Naive thymus-derived CD4-positive, alpha-beta T cell (primary cell): ENCODE measurements around the gene ANO4. TPM values are rescaled to one million over a fixed set of nuclear protein-coding genes. Genes with fewer than 3 reads are reported as not detected.
A peak's percentile ranks its signal among the peaks of the same experiment; 100 is the strongest.

Experiments used
- ATAC-seq: fragments of 150-1000 bp; cut with Tn5 transposase; 2 replicates; pipeline ENCODE4 v1.10.0; 2021; ENCODE audit warnings: mild to moderate bottlenecking, moderate library complexity
- CTCF ChIA-PET: fragments of 350-600 bp; sonication (Branson Sonifier 250); formaldehyde crosslinking; loops from one replicate; lab custom pipeline; 2021; ENCODE audit warnings: antibody characterized with exemption; lab: Charles Lee
- POLR2A ChIA-PET: fragments of 350-600 bp; sonication (Branson Sonifier 250); formaldehyde crosslinking; loops from one replicate; lab custom pipeline; 2021; ENCODE audit warnings: antibody characterized with exemption, inconsistent platforms; lab: Charles Lee
- DNase-seq, 9 donors: peaks; one replicate each; pipeline versions ENCODE4 v3.0.0 to v3.0.0-alpha.2; 2020 to 2022; ENCODE audit warnings: mixed read lengths in 1 of 9
- H3K27ac ChIP-seq: one replicate; pipeline ENCODE4 v1.7.0; 2013; ENCODE audit warnings: mild to moderate bottlenecking, low read depth, low read length, moderate library complexity
- H3K27me3 ChIP-seq, 2 donors: one replicate each; pipeline ENCODE4 v1.7.0; 2013; ENCODE audit warnings: low read length in 2 of 2, mild to moderate bottlenecking in 2 of 2, moderate library complexity in 2 of 2; ENCODE audit not compliant: control insufficient read depth in 2 of 2, insufficient read depth in 2 of 2
- H3K36me3 ChIP-seq, 3 experiments: 1 replicate in 2 of 3; 2 replicates in 1 of 3; pipeline ENCODE4 v1.7.0; 2013; ENCODE audit warnings: low read length in 3 of 3, mild to moderate bottlenecking in 3 of 3, moderate library complexity in 1 of 3; ENCODE audit not compliant: insufficient read depth in 3 of 3, control insufficient read depth in 2 of 3
- H3K4me1 ChIP-seq, 2 donors: one replicate each; pipeline ENCODE4 v1.7.0; 2013; ENCODE audit warnings: low read length in 2 of 2, mild to moderate bottlenecking in 2 of 2, moderate library complexity in 1 of 2; ENCODE audit not compliant: control insufficient read depth in 2 of 2, insufficient read depth in 2 of 2
- H3K4me3 ChIP-seq: 2 replicates; pipeline ENCODE4 v1.7.0; 2013; ENCODE audit warnings: mild to moderate bottlenecking, low read length
- H3K9me3 ChIP-seq, 3 experiments: 1 replicate in 2 of 3; 2 replicates in 1 of 3; pipeline ENCODE4 v1.7.0; 2013; ENCODE audit warnings: low read length in 3 of 3; ENCODE audit not compliant: control insufficient read depth in 2 of 3
- H3K27ac Mint-ChIP-seq, 9 donors: one replicate each; pipeline ENCODE4 v1.8.0; 2020 to 2022; ENCODE audit warnings: mixed read lengths in 9 of 9, mild to moderate bottlenecking in 8 of 9, moderate library complexity in 5 of 9, inconsistent platforms in 2 of 9
- H3K27me3 Mint-ChIP-seq, 5 donors: one replicate each; pipeline ENCODE4 v1.8.0; 2021 to 2022; ENCODE audit warnings: mixed read lengths in 5 of 5, mild to moderate bottlenecking in 1 of 5
- H3K36me3 Mint-ChIP-seq, 5 donors: one replicate each; pipeline ENCODE4 v1.8.0; 2020 to 2022; ENCODE audit warnings: mixed read lengths in 5 of 5, mild to moderate bottlenecking in 3 of 5, inconsistent platforms in 1 of 5
- H3K4me1 Mint-ChIP-seq, 7 donors: one replicate each; pipeline ENCODE4 v1.8.0; 2020 to 2022; ENCODE audit warnings: mixed read lengths in 7 of 7, mild to moderate bottlenecking in 3 of 7, inconsistent platforms in 1 of 7
- H3K4me3 Mint-ChIP-seq, 10 donors: one replicate each; pipeline ENCODE4 v1.8.0; 2020 to 2022; ENCODE audit warnings: mild to moderate bottlenecking in 10 of 10, mixed read lengths in 10 of 10, moderate library complexity in 6 of 10, inconsistent platforms in 2 of 10
- H3K9me3 Mint-ChIP-seq, 11 donors: one replicate each; pipeline ENCODE4 v1.8.0; 2020 to 2022; ENCODE audit warnings: mixed read lengths in 11 of 11, mild to moderate bottlenecking in 4 of 11, inconsistent platforms in 1 of 11, moderate library complexity in 1 of 11
- intact Hi-C, 2 donors: fragments of 100-400 bp; cut with micrococcal nuclease; formaldehyde crosslinking; loops; one replicate each; pipeline ENCODE4 v1.15.1; 2023
- polyA plus RNA-seq, 2 donors: library from polyadenylated mRNA; unstranded; fragments of 300-500 nt; fragmentation: Illumina TruSeq; gene quantifications; one replicate each; pipeline ENCODE4 v1.2.3, GENCODE V29; 2021
- total RNA-seq, 6 experiments: library from RNA in 5 of 6; stranded (reverse) in 5 of 6; gene quantifications; 1 replicate in 5 of 6; 2 replicates in 1 of 6; pipeline ENCODE4 v1.2.3 and lab custom pipeline; 2021 to 2026

ANO4 gene
- total and polyA plus RNA-seq, 7 experiments from 2014 or later: not detected

- Mint-ChIP-seq H3K4me1 (no peaks in the 10 kb centered on the region), H3K4me3 (no peak overlapping the region), H3K9me3 (peaks cover 0 to 16% (median 5%) of the 10 kb centered on the region in 11 donors), H3K27ac (no peak overlapping the region), H3K36me3 (no peaks in the 10 kb centered on the region), H3K27me3 (peaks cover 0 to 7% (median 0%) of the 10 kb centered on the region in 5 donors)
- DNase-seq (no peak), ATAC-seq (no peak)
- Histone ChIP-seq H3K4me1 (no peaks in the 10 kb centered on the region), H3K27ac (no peak overlapping the region), H3K27me3 (no peaks in the 10 kb centered on the region), H3K9me3 (no peaks in the 10 kb centered on the region), H3K4me3 (no peak overlapping the region), H3K36me3 (no peaks in the 10 kb centered on the region)
- POLR2A ChIA-PET: no interaction called here
- CTCF ChIA-PET: no interaction called here
- intact Hi-C loops: no loop called here
Observed at GRCh38 chr12:100974747-100975146, 180.2 kb downstream of the ANO4 start.

DNA sequence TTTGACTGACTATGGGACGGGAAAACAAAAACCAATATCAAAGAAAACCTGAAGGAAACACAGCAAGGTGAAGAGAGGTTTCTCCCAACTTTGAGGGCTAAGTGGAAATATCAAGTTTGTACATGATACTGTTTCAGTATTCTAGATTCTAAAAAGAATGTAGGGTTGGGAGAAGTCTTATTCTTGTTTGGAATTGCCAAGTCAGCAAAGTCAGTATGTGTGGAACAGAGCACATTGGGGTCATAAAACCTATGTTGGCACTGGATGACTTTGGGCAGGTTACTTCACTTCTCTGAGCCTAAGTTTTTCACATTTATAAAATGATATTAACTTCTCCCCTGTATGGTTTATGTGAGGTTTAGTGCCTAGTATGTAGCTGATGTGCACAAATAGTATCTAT, 182.2 kb downstream of the ANO4 start:
- Histone ChIP-seq H3K36me3 (no peaks in the 10 kb centered on the region), H3K27me3 (no peaks in the 10 kb centered on the region), H3K4me1 (no peaks in the 10 kb centered on the region), H3K27ac (no peak overlapping the region), H3K4me3 (no peak overlapping the region), H3K9me3 (no peaks in the 10 kb centered on the region)
- Mint-ChIP-seq H3K27me3 (peaks cover 0 to 3% (median 0%) of the 10 kb centered on the region in 5 donors), H3K36me3 (no peaks in the 10 kb centered on the region), H3K4me3 (no peak overlapping the region), H3K9me3 (peaks cover 0 to 16% (median 5%) of the 10 kb centered on the region in 11 donors), H3K4me1 (no peaks in the 10 kb centered on the region), H3K27ac (peak overlapping the region in 1 of 9 donors; percentile 26)
- no peak for ATAC-seq
- intact Hi-C loops: no loop called here
- CTCF ChIA-PET: no interaction called here
- no peak for DNase-seq
- POLR2A ChIA-PET: no interaction called here

GRCh38 chr12:100980856-100981255, 186.3 kb downstream of the ANO4 start:
- no peak overlapping the region for H3K27ac ChIP-seq
- ChIA-PET CTCF (no interaction called here), POLR2A (no interaction called here)
- H3K36me3 Mint-ChIP-seq: no peaks in the 10 kb centered on the region
- H3K4me3 ChIP-seq: no peak overlapping the region
- peaks cover 0 to 20% (median 6%) of the 10 kb centered on the region in 11 donors for H3K9me3 Mint-ChIP-seq
- intact Hi-C loops: no loop called here
- no peaks in the 10 kb centered on the region for H3K36me3 ChIP-seq
- ATAC-seq (no peak), DNase-seq (no peak)
- no peaks in the 10 kb centered on the region for H3K4me1 ChIP-seq
- no peaks in the 10 kb centered on the region for H3K27me3 ChIP-seq
- H3K4me3 Mint-ChIP-seq: no peak overlapping the region
- H3K4me1 Mint-ChIP-seq: no peaks in the 10 kb centered on the region
- H3K27me3 Mint-ChIP-seq: peaks cover 0 to 5% (median 0%) of the 10 kb centered on the region in 5 donors
- H3K27ac Mint-ChIP-seq: no peak overlapping the region
- H3K9me3 ChIP-seq: no peaks in the 10 kb centered on the region

DNA sequence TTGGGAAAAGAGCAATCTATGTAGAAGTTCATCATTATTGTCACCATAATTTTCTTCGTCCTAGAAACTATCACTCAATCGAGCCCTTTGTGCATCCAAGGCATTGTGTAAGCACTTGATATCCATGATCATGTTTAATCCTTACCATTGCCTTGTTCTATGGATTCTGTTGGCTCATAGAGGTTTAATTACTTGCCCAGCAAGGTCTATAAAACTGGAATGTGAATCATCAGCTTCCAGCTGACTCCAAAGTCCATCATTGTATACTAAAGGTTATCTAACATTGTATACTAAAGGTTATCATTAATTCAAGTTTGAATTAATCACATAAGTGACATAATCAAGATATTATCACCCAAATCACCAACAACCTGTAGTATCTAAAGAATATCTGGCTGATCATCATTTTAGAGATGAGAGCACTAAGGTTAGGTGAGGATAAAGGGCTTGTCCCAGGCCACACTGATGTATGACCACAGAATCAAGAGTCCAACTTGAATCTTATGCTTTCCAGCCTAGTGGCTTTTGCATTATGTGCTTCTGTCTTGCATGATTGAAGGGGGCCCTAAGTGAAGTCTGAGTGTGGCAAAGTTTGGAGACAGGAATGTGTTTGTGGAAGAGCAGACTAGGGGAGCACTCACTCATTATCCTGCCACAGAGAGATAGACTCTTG, 188.1 kb downstream of the ANO4 start:
- CTCF ChIA-PET: no interaction called here
- no peak overlapping the region for H3K27ac Mint-ChIP-seq
- DNase-seq: no peak
- Histone ChIP-seq H3K4me3 (no peak overlapping the region), H3K27me3 (no peaks in the 10 kb centered on the region), H3K27ac (no peak overlapping the region), H3K4me1 (no peaks in the 10 kb centered on the region), H3K36me3 (no peaks in the 10 kb centered on the region), H3K9me3 (no peaks in the 10 kb centered on the region)
- H3K4me1 Mint-ChIP-seq: no peaks in the 10 kb centered on the region
- H3K27me3 Mint-ChIP-seq: peaks cover 0 to 5% (median 0%) of the 10 kb centered on the region in 5 donors
- POLR2A ChIA-PET: no interaction called here
- peaks cover 0 to 19% (median 6%) of the 10 kb centered on the region in 11 donors for H3K9me3 Mint-ChIP-seq
- intact Hi-C loops: no loop called here
- no peak for ATAC-seq
- H3K36me3 Mint-ChIP-seq: no peaks in the 10 kb centered on the region
- no peak overlapping the region for H3K4me3 Mint-ChIP-seq

GRCh38 chr12:100984796-100985195, 190.2 kb downstream of the ANO4 start:
- ATAC-seq (no peak), DNase-seq (no peak)
- POLR2A ChIA-PET: no interaction called here
- H3K9me3 ChIP-seq: no peaks in the 10 kb centered on the region
- Mint-ChIP-seq H3K9me3 (peaks cover 0 to 9% (median 4%) of the 10 kb centered on the region in 11 donors), H3K27ac (no peak overlapping the region), H3K36me3 (no peaks in the 10 kb centered on the region), H3K4me3 (no peak overlapping the region), H3K27me3 (peaks cover 0 to 8% (median 0%) of the 10 kb centered on the region in 5 donors), H3K4me1 (peaks cover 0 to 4% (median 0%) of the 10 kb centered on the region in 7 donors)
- no peaks in the 10 kb centered on the region for H3K27me3 ChIP-seq
- no peak overlapping the region for H3K27ac ChIP-seq
- intact Hi-C loops: no loop called here
- CTCF ChIA-PET: no interaction called here
- H3K4me1 ChIP-seq: no peaks in the 10 kb centered on the region
- H3K4me3 ChIP-seq: no peak overlapping the region
- H3K36me3 ChIP-seq: no peaks in the 10 kb centered on the region

GRCh38 chr12:100986595-100987547, 192.3 kb downstream of the ANO4 start:
- H3K9me3 Mint-ChIP-seq: peaks cover 0 to 11% (median 5%) of the 10 kb centered on the region in 11 donors
- H3K4me3 ChIP-seq: no peak overlapping the region
- H3K36me3 Mint-ChIP-seq: no peaks in the 10 kb centered on the region
- intact Hi-C loops: no loop called here
- H3K4me1 ChIP-seq: no peaks in the 10 kb centered on the region
- no peak overlapping the region for H3K27ac ChIP-seq
- no peaks in the 10 kb centered on the region for H3K9me3 ChIP-seq
- ATAC-seq (no peak), DNase-seq (no peak)
- ChIA-PET CTCF (no interaction called here), POLR2A (no interaction called here)
- H3K27me3 Mint-ChIP-seq: peaks cover 0 to 8% (median 0%) of the 10 kb centered on the region in 5 donors
- no peak overlapping the region for H3K4me3 Mint-ChIP-seq
- no peaks in the 10 kb centered on the region for H3K27me3 ChIP-seq
- H3K36me3 ChIP-seq: no peaks in the 10 kb centered on the region
- H3K27ac Mint-ChIP-seq: no peak overlapping the region
- peaks cover 0 to 5% (median 0%) of the 10 kb centered on the region in 7 donors for H3K4me1 Mint-ChIP-seq
